ENCODE data around the gene KIR3DL3. TPM values are rescaled to one million over a fixed set of nuclear protein-coding genes. Genes with fewer than 3 reads are reported as not detected.
"Not testable (repeated sequence)": the region's sequence is repeated elsewhere in the genome, so short reads cannot be mapped to it uniquely, and the experiment has no call there.

Gene KIR3DL3
- total RNA-seq, 1 donor from 2014 or later = not detected

- no peak overlapping the region for H3K4me3 Mint-ChIP-seq
- no peaks in the 10 kb centered on the region for H3K27me3 Mint-ChIP-seq (ENCODE audit: low read depth)
- peaks cover 32% of the 10 kb centered on the region for H3K9me3 Mint-ChIP-seq
- H3K27ac Mint-ChIP-seq (ENCODE audit: unreplicated experiment) = no peak overlapping the region
- peaks cover 13% of the 10 kb centered on the region for H3K36me3 Mint-ChIP-seq (ENCODE audit: low read depth)
- no peaks in the 10 kb centered on the region for H3K4me1 Mint-ChIP-seq
- TF ChIP-seq CTCF (conservative IDR thresholded peaks at IDR 0.05) = no peak
- DNase-seq (ENCODE audit: low read depth, low spot score) = no peak
These were observed 14.5 kb downstream of the KIR3DL3 start for GRCh38 chr19:54738715-54739114.

GRCh38 chr19:54739587-54740497 lies 15.6 kb downstream of the KIR3DL3 start:
- Mint-ChIP-seq H3K4me3 (no peak overlapping the region), H3K36me3 (ENCODE audit: low read depth) (peaks cover 13% of the 10 kb centered on the region), H3K4me1 (no peaks in the 10 kb centered on the region), H3K9me3 (peaks cover 31% of the 10 kb centered on the region), H3K27me3 (ENCODE audit: low read depth) (no peaks in the 10 kb centered on the region), H3K27ac (ENCODE audit: unreplicated experiment) (no peak overlapping the region)
- DNase-seq (ENCODE audit: low read depth, low spot score) = no peak
- TF ChIP-seq CTCF (conservative IDR thresholded peaks at IDR 0.05) = no peak

GRCh38 chr19:54741950-54742349 lies 17.7 kb downstream of the KIR3DL3 start:
- not testable (repeated sequence) for H3K36me3 Mint-ChIP-seq (ENCODE audit: low read depth); H3K27me3 Mint-ChIP-seq (ENCODE audit: low read depth); H3K27ac Mint-ChIP-seq (ENCODE audit: unreplicated experiment); H3K4me3 Mint-ChIP-seq; H3K4me1 Mint-ChIP-seq; DNase-seq (ENCODE audit: low read depth, low spot score)
- peaks cover 21% of the 10 kb centered on the region for H3K9me3 Mint-ChIP-seq

GRCh38 chr19:54744080-54744479 lies 19.8 kb downstream of the KIR3DL3 start:
- not testable (repeated sequence) for DNase-seq (ENCODE audit: low read depth, low spot score); H3K36me3 Mint-ChIP-seq (ENCODE audit: low read depth); H3K4me1 Mint-ChIP-seq; H3K27me3 Mint-ChIP-seq (ENCODE audit: low read depth); H3K27ac Mint-ChIP-seq (ENCODE audit: unreplicated experiment); H3K4me3 Mint-ChIP-seq
- peaks cover 14% of the 10 kb centered on the region for H3K9me3 Mint-ChIP-seq

- DNase-seq (ENCODE audit: low read depth, low spot score); H3K27me3 Mint-ChIP-seq (ENCODE audit: low read depth); H3K4me3 Mint-ChIP-seq; H3K4me1 Mint-ChIP-seq; H3K27ac Mint-ChIP-seq (ENCODE audit: unreplicated experiment); H3K36me3 Mint-ChIP-seq (ENCODE audit: low read depth): not testable (repeated sequence)
- H3K9me3 Mint-ChIP-seq = peaks cover 12% of the 10 kb centered on the region
These were observed 23.5 kb downstream of the KIR3DL3 start for GRCh38 chr19:54747614-54748322.

GRCh38 chr19:54750276-54750675 lies 26.0 kb downstream of the KIR3DL3 start:
- not testable (repeated sequence) for H3K4me3 Mint-ChIP-seq; H3K4me1 Mint-ChIP-seq; DNase-seq (ENCODE audit: low read depth, low spot score); H3K27me3 Mint-ChIP-seq (ENCODE audit: low read depth); H3K36me3 Mint-ChIP-seq (ENCODE audit: low read depth); H3K27ac Mint-ChIP-seq (ENCODE audit: unreplicated experiment)
- peaks cover 14% of the 10 kb centered on the region for H3K9me3 Mint-ChIP-seq

GRCh38 chr19:54756204-54757110 lies 32.2 kb downstream of the KIR3DL3 start:
- not testable (repeated sequence) for H3K27ac Mint-ChIP-seq (ENCODE audit: unreplicated experiment); DNase-seq (ENCODE audit: low read depth, low spot score); H3K27me3 Mint-ChIP-seq (ENCODE audit: low read depth); H3K4me3 Mint-ChIP-seq; H3K4me1 Mint-ChIP-seq
- H3K9me3 Mint-ChIP-seq = peaks cover 24% of the 10 kb centered on the region
- H3K36me3 Mint-ChIP-seq (ENCODE audit: low read depth) = peaks cover 12% of the 10 kb centered on the region

- Mint-ChIP-seq H3K36me3 (ENCODE audit: low read depth) (peaks cover 12% of the 10 kb centered on the region), H3K9me3 (peaks cover 25% of the 10 kb centered on the region)
- DNase-seq (ENCODE audit: low read depth, low spot score); H3K27ac Mint-ChIP-seq (ENCODE audit: unreplicated experiment); H3K4me1 Mint-ChIP-seq; H3K4me3 Mint-ChIP-seq; H3K27me3 Mint-ChIP-seq (ENCODE audit: low read depth): not testable (repeated sequence)
These were observed 34.3 kb downstream of the KIR3DL3 start for GRCh38 chr19:54758577-54758976.

GRCh38 chr19:54764219-54764618 lies 40.0 kb downstream of the KIR3DL3 start:
- peaks cover 14% of the 10 kb centered on the region for H3K36me3 Mint-ChIP-seq (ENCODE audit: low read depth)
- H3K9me3 Mint-ChIP-seq = peaks cover 22% of the 10 kb centered on the region
- not testable (repeated sequence) for H3K27ac Mint-ChIP-seq (ENCODE audit: unreplicated experiment); H3K4me3 Mint-ChIP-seq; H3K4me1 Mint-ChIP-seq; DNase-seq (ENCODE audit: low read depth, low spot score); H3K27me3 Mint-ChIP-seq (ENCODE audit: low read depth)

- not testable (repeated sequence) for H3K4me1 Mint-ChIP-seq; H3K27ac Mint-ChIP-seq (ENCODE audit: unreplicated experiment); DNase-seq (ENCODE audit: low read depth, low spot score); H3K4me3 Mint-ChIP-seq; H3K27me3 Mint-ChIP-seq (ENCODE audit: low read depth)
- peaks cover 16% of the 10 kb centered on the region for H3K36me3 Mint-ChIP-seq (ENCODE audit: low read depth)
- peaks cover 29% of the 10 kb centered on the region for H3K9me3 Mint-ChIP-seq
These were observed 42.2 kb downstream of the KIR3DL3 start for GRCh38 chr19:54766464-54766863.

GRCh38 chr19:54769646-54770045 lies 45.4 kb downstream of the KIR3DL3 start, which contains the start of gene KIR2DL1:
Gene KIR2DL1, plus strand, starts transcription at chr19:54769793. Its CDS starts 58 bp downstream, at chr19:54769851.
- H3K36me3 Mint-ChIP-seq (ENCODE audit: low read depth) = peaks cover 33% of the 10 kb centered on the region
- H3K4me3 Mint-ChIP-seq; H3K27ac Mint-ChIP-seq (ENCODE audit: unreplicated experiment); H3K4me1 Mint-ChIP-seq; DNase-seq (ENCODE audit: low read depth, low spot score); H3K27me3 Mint-ChIP-seq (ENCODE audit: low read depth): not testable (repeated sequence)
- H3K9me3 Mint-ChIP-seq = peaks cover 39% of the 10 kb centered on the region

Measured in neural crest cell (in vitro differentiated cells).